Testis (tissue), 5 donors: Measurements from ENCODE around the gene PDCL2. TPM values are rescaled to one million over a fixed set of nuclear protein-coding genes. Genes with fewer than 3 reads are reported as not detected.

Experiments
- DNase-seq: peaks from one replicate; pipeline ENCODE4 v3.0.0-alpha.2; 2019
- H3K27ac ChIP-seq, 2 donors: fragments of 200-600 bp; sonication (generic); one replicate each; pipeline ENCODE4 v1.5.1; 2019
- H3K27me3 ChIP-seq: fragments of 200-600 bp; sonication (generic); one replicate; pipeline ENCODE4 v1.5.1; 2019
- H3K36me3 ChIP-seq: fragments of 200-600 bp; sonication (generic); one replicate; pipeline ENCODE4 v1.5.1; 2017; ENCODE audit warnings: low read depth; ENCODE audit errors: missing control alignments
- H3K4me1 ChIP-seq: fragments of 200-600 bp; sonication (generic); one replicate; pipeline ENCODE4 v1.5.1; 2019
- H3K4me3 ChIP-seq, 2 donors: fragments of 200-600 bp; sonication (generic); one replicate each; pipeline ENCODE4 v1.5.1; 2017 to 2019
- H3K9me3 ChIP-seq: fragments of 200-600 bp; sonication (generic); one replicate; pipeline ENCODE4 v1.5.1; 2017
- POLR2A ChIP-seq: fragments of 450-650 bp; IDR thresholded peaks from one replicate; pipeline ENCODE4 v1.6.1; 2017; ENCODE audit warnings: antibody characterized with exemption, mild to moderate bottlenecking, moderate library complexity
- WGBS, 2 donors: methylation state at CpG; one replicate each; pipeline ENCODE4 v1.1.5; 2018; 5-methylcytosine and 5-hydroxymethylcytosine counted together
- intact Hi-C: fragments of 100-400 bp; cut with DNase I; formaldehyde crosslinking; loops from one replicate; pipeline ENCODE4 v1.15.1; 2023; ENCODE audit warnings: low total_unique reads
- long read RNA-seq, 2 donors: transcript quantifications; one replicate each; lab custom pipeline, GENCODE V29; 2026
- polyA plus RNA-seq: library from polyadenylated mRNA; stranded (reverse); fragments of 350-450 nt; fragmentation: Illumina TruSeq; extraction: RNeasy Lipid Tissue Mini Kit (QIAGEN cat#74804); gene quantifications from one replicate; pipeline ENCODE4 v1.2.3, GENCODE V29; 2014; ENCODE audit warnings: low read depth, low replicate concordance; ENCODE audit not compliant: insufficient read depth
- total RNA-seq, 2 donors: library from RNA; depleted of rRNA; stranded (reverse); fragments of >200 nt; gene quantifications; one replicate each; pipeline ENCODE4 v1.2.3, GENCODE V29; 2016
- TF ChIP-seq, protein P1 (sequence below), 3 experiments: fragments of 450-650 bp in 2 of 3; fragments of 200-600 bp in 1 of 3; sonication (generic) in 1 of 3; IDR thresholded peaks; one replicate each; pipeline ENCODE4 v1.5.1; 2016 to 2019; ENCODE audit warnings: antibody characterized with exemption in 3 of 3, mild to moderate bottlenecking in 2 of 3, moderate library complexity in 1 of 3

Gene PDCL2, protein sequence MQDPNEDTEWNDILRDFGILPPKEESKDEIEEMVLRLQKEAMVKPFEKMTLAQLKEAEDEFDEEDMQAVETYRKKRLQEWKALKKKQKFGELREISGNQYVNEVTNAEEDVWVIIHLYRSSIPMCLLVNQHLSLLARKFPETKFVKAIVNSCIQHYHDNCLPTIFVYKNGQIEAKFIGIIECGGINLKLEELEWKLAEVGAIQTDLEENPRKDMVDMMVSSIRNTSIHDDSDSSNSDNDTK
- total RNA-seq (10 to 100 TPM; 15.7 to 28.6 TPM), polyA plus RNA-seq (84.6 TPM)
- long read RNA-seq, donor 1: 0 reads
- long read RNA-seq, donor 2: 0 reads

DNA sequence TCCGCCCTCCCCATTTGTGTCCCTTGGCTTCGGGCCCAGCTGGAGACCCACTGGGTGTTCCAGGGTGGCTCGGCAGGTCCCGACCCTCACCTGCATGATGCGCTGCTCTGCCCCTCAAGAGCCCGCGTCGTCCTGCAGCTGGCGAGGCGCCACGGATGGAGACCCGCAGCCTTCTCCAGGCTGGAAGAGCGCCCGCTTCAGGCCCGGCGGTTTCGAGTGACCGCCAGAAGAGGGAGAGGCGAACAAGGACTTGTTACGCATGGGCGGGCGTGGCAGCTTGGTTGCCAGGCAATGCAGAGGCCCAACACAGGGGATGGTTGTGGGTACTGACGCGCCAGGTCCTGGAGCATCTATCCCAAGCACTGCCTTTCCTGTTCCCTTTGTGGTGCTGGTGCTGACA, at the start of gene PDCL2:
TSS of gene PDCL2 (minus strand) at position 232 of the 400 bp plus-strand sequence. CDS start at position 96, 136 bp downstream.
- Histone ChIP-seq H3K27me3 (no peaks in the 10 kb centered on the region), H3K36me3 (no peaks in the 10 kb centered on the region), H3K4me3 (peak within 1 kb of the TSS; percentile 34 to 49), H3K27ac (no peak within 1 kb of the TSS), H3K4me1 (no peaks in the 10 kb centered on the region), H3K9me3 (no peaks in the 10 kb centered on the region)
- DNase-seq: peak; percentile 63
- TF ChIP-seq, protein P1, sequence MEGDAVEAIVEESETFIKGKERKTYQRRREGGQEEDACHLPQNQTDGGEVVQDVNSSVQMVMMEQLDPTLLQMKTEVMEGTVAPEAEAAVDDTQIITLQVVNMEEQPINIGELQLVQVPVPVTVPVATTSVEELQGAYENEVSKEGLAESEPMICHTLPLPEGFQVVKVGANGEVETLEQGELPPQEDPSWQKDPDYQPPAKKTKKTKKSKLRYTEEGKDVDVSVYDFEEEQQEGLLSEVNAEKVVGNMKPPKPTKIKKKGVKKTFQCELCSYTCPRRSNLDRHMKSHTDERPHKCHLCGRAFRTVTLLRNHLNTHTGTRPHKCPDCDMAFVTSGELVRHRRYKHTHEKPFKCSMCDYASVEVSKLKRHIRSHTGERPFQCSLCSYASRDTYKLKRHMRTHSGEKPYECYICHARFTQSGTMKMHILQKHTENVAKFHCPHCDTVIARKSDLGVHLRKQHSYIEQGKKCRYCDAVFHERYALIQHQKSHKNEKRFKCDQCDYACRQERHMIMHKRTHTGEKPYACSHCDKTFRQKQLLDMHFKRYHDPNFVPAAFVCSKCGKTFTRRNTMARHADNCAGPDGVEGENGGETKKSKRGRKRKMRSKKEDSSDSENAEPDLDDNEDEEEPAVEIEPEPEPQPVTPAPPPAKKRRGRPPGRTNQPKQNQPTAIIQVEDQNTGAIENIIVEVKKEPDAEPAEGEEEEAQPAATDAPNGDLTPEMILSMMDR (IDR thresholded peaks at IDR 0.05): no peak
- TF ChIP-seq POLR2A: no peak
- WGBS, 2 donors: 66 to 76% methylated on average over 16 to 24 of the region's 24 CpGs
- intact Hi-C loops: no loop called here

DNA sequence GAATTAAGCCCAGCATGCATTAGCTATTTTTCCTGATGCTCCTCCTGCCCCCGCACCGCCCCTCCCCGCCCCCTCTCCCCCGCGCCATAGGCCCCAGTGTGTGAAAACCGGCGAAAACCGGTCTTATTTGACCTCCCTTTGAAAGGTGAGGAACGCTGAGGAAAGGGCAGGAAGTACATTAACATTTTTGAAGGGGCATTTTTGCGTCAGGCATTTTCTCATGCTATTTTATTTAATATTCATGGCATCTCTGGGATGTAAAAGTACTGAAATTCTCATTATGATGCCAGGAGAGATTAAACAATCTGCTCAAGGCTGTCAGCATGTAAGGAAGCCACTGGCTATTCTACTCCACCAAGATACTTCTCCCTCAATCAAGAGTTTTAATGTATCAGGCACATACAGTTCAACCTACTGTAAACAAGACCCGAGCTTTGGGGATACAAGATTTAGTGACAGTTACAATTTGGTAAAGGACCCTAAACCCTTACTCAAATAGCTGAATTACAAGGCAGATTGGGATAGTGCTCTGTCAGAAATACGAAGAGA, 45.3 kb upstream of the PDCL2 start:
- intact Hi-C loops: no loop called here
- H3K4me1 ChIP-seq: no peaks in the 10 kb centered on the region
- TF ChIP-seq, protein P1 (IDR thresholded peaks at IDR 0.05): no peak
- no peak for TF ChIP-seq POLR2A
- H3K27me3 ChIP-seq: no peaks in the 10 kb centered on the region
- H3K9me3 ChIP-seq: no peaks in the 10 kb centered on the region
- WGBS, 2 donors: 17 to 18% methylated on average over 12 of the region's 12 CpGs
- H3K36me3 ChIP-seq: no peaks in the 10 kb centered on the region
- H3K4me3 ChIP-seq: no peak overlapping the region
- H3K27ac ChIP-seq: no peak overlapping the region
- no peak for DNase-seq

DNA sequence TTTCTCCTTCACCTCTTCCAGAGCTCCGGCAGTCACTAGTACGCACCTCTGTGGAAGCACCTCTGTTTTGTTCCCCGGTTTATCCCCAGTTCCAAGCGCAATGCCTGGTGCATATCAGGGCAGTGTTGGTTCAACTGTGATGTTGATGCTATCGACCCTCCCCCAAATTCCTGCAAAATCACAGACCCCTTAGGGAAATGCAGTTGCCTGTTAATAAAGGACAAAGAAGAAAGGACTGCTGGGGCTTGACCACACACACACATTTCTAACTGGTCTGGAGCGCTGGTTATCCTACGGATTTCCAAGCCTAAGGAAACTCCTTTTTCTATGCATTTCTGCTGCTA, 44.6 kb upstream of the PDCL2 start:
- TF ChIP-seq, protein P1 (IDR thresholded peaks at IDR 0.05): no peak
- no peak for TF ChIP-seq POLR2A
- Histone ChIP-seq H3K27ac (no peak overlapping the region), H3K4me3 (peak overlapping the region; percentile 26 to 41), H3K4me1 (no peaks in the 10 kb centered on the region), H3K27me3 (no peaks in the 10 kb centered on the region), H3K9me3 (no peaks in the 10 kb centered on the region), H3K36me3 (no peaks in the 10 kb centered on the region)
- WGBS, 2 donors: 6 to 10% methylated on average over 7 of the region's 7 CpGs
- DNase-seq: no peak
- intact Hi-C loops: no loop called here

DNA sequence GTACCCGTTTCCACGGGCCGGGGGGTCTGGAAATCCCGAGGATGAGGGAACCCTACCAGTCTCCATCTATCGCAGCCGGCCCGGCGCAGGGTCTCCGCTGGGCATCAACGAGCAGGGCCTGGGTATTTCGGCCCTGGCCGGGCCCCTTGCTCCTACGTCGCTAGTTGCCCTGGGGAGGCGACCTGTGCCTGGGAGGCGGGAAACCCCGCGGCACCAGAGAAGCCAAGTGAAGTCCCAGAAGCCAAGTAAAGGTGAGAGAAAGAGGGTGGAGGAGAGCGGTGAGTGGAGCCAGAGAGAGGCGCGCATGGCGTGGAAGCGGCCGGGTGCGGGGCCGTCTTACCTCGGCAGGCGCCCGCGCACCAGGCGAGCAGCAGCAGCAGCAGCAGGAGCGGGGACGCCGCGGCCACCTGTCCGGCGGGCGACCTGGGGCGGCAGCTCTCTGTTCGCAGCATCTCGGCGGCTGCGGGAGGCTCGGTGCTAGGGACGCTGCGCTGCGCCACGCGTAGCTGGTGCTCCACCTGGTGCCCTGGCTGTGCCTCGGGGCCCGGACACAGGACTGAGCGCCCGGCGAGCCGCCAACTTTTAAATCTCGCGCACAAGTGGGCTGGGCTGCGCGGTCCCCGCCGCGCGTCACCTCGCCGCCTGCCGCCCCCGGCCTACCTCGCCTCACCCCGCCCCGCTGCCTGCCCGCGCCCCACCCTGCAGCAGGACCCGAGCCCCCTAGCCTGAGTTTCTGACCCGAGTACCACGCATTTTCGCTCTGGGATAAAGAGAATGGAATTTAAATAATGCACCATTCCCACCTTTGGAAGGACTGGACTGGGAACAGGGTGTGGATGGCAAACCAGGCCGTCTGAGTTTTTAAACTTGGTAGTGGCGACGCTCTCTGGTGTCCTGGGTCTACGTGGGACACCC, 44.0 kb upstream of the PDCL2 start, which contains the start of gene NMU:
TSS of gene NMU (minus strand) at position 558 of the 915 bp plus-strand sequence. CDS start at position 452, 106 bp downstream.
- no peak within 1 kb of the TSS for H3K27ac ChIP-seq
- WGBS, 2 donors: 0 to 1% methylated on average over 49 to 64 of the region's 80 CpGs

More for the DNA sequence above, 44.0 kb upstream of the PDCL2 start, which contains the start of gene NMU:
- Histone ChIP-seq H3K27me3 (no peaks in the 10 kb centered on the region), H3K9me3 (no peaks in the 10 kb centered on the region), H3K4me3 (peak within 1 kb of the TSS; percentile 26 to 41), H3K36me3 (no peaks in the 10 kb centered on the region), H3K4me1 (no peaks in the 10 kb centered on the region)
- intact Hi-C loops: no loop called here
- TF ChIP-seq POLR2A: no peak
- TF ChIP-seq, protein P1 (IDR thresholded peaks at IDR 0.05): no peak
- peak; percentile 42 for DNase-seq
